Fibroblast of pulmonary artery (primary cell): Measurements from ENCODE around the gene RARA.

Experiments used
- DNase-seq: peaks from one replicate; pipeline ENCODE4 v3.0.0-alpha.2; 2010; ENCODE audit warnings: low read depth
- H3K4me3 ChIP-seq: replicated peaks from 2 replicates; pipeline ENCODE4 v1.5.1; 2011; ENCODE audit warnings: low read depth, mild to moderate bottlenecking, control low read depth, low read length, moderate library complexity
- CTCF ChIP-seq: IDR thresholded peaks from 2 replicates; pipeline ENCODE4 v1.5.1; 2011; ENCODE audit warnings: mild to moderate bottlenecking, control low read depth, low read length, inconsistent platforms; ENCODE audit errors: missing control alignments

RARA gene

GRCh38 chr17:40319651-40320540 is 10.9 kb downstream of the RARA start:
- no peak for TF ChIP-seq CTCF
- DNase-seq: no peak
- H3K4me3 ChIP-seq: peak overlapping the region; percentile 96

- H3K4me3 ChIP-seq: peak overlapping the region; percentile 96
- peak; percentile 57 for DNase-seq
- TF ChIP-seq CTCF: no peak
Measured at GRCh38 chr17:40320756-40321523, 12.0 kb downstream of the RARA start.

GRCh38 chr17:40321524-40321929 is 12.5 kb downstream of the RARA start:
- no peak for DNase-seq
- no peak for TF ChIP-seq CTCF
- H3K4me3 ChIP-seq: peak overlapping the region; percentile 96

GRCh38 chr17:40321961-40322357 is 13.0 kb downstream of the RARA start:
- no peak for TF ChIP-seq CTCF
- H3K4me3 ChIP-seq: peak overlapping the region; percentile 96
- DNase-seq: no peak

GRCh38 chr17:40322358-40323315 is 13.7 kb downstream of the RARA start:
- DNase-seq: peak; percentile 93
- TF ChIP-seq CTCF: no peak
- H3K4me3 ChIP-seq: peak overlapping the region; percentile 96

- TF ChIP-seq CTCF: no peak
- peak overlapping the region; percentile 96 for H3K4me3 ChIP-seq
- peak; percentile 81 for DNase-seq
Measured at GRCh38 chr17:40323391-40324381, 14.7 kb downstream of the RARA start.
